ENCODE data around the gene CLPSL2. TPM values are rescaled to one million over a fixed set of nuclear protein-coding genes. Genes with fewer than 3 reads are reported as not detected.
A peak's percentile ranks its signal among the peaks of the same experiment; 100 is the strongest.

The CLPSL2 gene
- total RNA-seq, 1 donor = not detected

- H3K4me3 ChIP-seq (ENCODE audit: low read depth, low read length) = peak within 1 kb of the TSS; percentile 45
- no peak for DNase-seq (ENCODE audit: low read depth)
- TF ChIP-seq, protein P1, sequence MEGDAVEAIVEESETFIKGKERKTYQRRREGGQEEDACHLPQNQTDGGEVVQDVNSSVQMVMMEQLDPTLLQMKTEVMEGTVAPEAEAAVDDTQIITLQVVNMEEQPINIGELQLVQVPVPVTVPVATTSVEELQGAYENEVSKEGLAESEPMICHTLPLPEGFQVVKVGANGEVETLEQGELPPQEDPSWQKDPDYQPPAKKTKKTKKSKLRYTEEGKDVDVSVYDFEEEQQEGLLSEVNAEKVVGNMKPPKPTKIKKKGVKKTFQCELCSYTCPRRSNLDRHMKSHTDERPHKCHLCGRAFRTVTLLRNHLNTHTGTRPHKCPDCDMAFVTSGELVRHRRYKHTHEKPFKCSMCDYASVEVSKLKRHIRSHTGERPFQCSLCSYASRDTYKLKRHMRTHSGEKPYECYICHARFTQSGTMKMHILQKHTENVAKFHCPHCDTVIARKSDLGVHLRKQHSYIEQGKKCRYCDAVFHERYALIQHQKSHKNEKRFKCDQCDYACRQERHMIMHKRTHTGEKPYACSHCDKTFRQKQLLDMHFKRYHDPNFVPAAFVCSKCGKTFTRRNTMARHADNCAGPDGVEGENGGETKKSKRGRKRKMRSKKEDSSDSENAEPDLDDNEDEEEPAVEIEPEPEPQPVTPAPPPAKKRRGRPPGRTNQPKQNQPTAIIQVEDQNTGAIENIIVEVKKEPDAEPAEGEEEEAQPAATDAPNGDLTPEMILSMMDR (IDR thresholded peaks at IDR 0.05; ENCODE audit: insufficient read depth, low read length) = no peak
Observed at GRCh38 chr6:35804996-35805736, 28.8 kb downstream of the CLPSL2 start, which contains the start of gene LHFPL5. TSS of gene LHFPL5 (plus strand) at chr6:35805352. CDS start at chr6:35805671, 319 bp downstream.

DNA sequence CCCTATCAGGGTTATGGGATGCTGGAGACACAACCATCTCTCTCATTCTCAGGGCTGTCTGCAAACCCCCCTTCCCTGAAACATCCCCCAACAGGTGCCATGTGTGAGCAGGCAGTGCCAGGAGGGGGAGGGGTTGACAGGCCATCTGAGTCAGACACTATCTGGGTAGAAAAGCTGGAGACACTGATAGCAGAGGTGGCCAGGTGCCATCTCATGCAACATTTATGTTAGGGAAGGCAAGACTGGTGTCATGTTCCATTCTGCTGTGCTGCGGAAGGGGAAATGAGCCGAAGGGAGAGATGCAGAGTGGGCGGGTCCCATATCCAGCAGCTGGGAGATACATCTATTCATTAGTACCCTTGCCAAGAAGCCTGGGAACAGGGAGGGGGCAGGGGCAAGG, 32.3 kb downstream of the CLPSL2 start:
- TF ChIP-seq, protein P1 (IDR thresholded peaks at IDR 0.05; ENCODE audit: insufficient read depth, low read length) = no peak
- peak; percentile 13 for DNase-seq (ENCODE audit: low read depth)
- H3K4me3 ChIP-seq (ENCODE audit: low read depth, low read length) = no peak overlapping the region

DNA sequence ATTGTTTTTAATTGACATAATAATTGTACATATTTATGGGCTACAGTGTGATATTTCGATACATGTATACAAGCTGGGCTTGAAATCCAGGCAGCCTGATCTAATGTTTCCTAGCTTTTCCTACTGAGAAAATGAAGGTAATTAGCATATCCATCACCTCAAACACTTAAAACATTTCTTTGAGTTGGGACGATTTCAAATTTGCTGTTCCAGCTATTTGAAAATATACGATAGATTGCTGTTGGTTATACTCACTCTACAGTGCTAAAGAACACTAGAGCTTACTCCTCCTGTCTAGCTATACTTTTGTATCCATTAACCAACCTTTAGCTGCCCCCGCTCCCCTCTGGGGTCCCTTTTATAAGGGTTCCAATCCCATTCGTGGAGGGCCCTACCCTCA, 33.4 kb downstream of the CLPSL2 start:
- DNase-seq (ENCODE audit: low read depth) = no peak
- H3K4me3 ChIP-seq (ENCODE audit: low read depth, low read length) = no peak overlapping the region
- TF ChIP-seq, protein P1 (IDR thresholded peaks at IDR 0.05; ENCODE audit: insufficient read depth, low read length) = no peak

- H3K4me3 ChIP-seq (ENCODE audit: low read depth, low read length) = no peak overlapping the region
- DNase-seq (ENCODE audit: low read depth) = peak; percentile 24
- TF ChIP-seq, protein P1 (IDR thresholded peaks at IDR 0.05; ENCODE audit: insufficient read depth, low read length) = no peak
Observed at GRCh38 chr6:35810971-35811698, 34.7 kb downstream of the CLPSL2 start.

- DNase-seq (ENCODE audit: low read depth) = no peak
- TF ChIP-seq, protein P1 (IDR thresholded peaks at IDR 0.05; ENCODE audit: insufficient read depth, low read length) = no peak
Observed at GRCh38 chr6:35811699-35811995, 35.2 kb downstream of the CLPSL2 start.

GRCh38 chr6:35817515-35817914, 41.1 kb downstream of the CLPSL2 start:
- TF ChIP-seq, protein P1 (IDR thresholded peaks at IDR 0.05; ENCODE audit: insufficient read depth, low read length) = no peak
- no peak overlapping the region for H3K4me3 ChIP-seq (ENCODE audit: low read depth, low read length)
- DNase-seq (ENCODE audit: low read depth) = no peak

More at GRCh38 chr6:35811699-35811995, 35.2 kb downstream of the CLPSL2 start:
- H3K4me3 ChIP-seq (ENCODE audit: low read depth, low read length) = no peak overlapping the region

Measured in fibroblast of the aortic adventitia (primary cell).